SJCRH30 (cell line): ENCODE results near the gene CASK. TPM values are rescaled to one million over a fixed set of nuclear protein-coding genes. Genes with fewer than 3 reads are reported as not detected.
"Not testable (repeated sequence)": the region's sequence is repeated elsewhere in the genome, so short reads cannot be mapped to it uniquely, and the experiment has no call there.

ENCODE experiments used
- DNase-seq, 2 experiments: peaks; one replicate each; pipeline ENCODE4 v3.0.0-alpha.2; 2015 to 2020
- H3K27ac ChIP-seq: fragments of 250-450 bp; sonication (Bioruptor Pico); 2 replicates; pipeline ENCODE4 v1.5.1; 2020; ENCODE audit warnings: mild to moderate bottlenecking, moderate library complexity
- H3K27me3 ChIP-seq: fragments of 250-450 bp; sonication (Bioruptor Pico); 2 replicates; pipeline ENCODE4 v1.5.1; 2020; ENCODE audit warnings: mild to moderate bottlenecking, moderate library complexity
- H3K36me3 ChIP-seq: fragments of 250-450 bp; sonication (Bioruptor Pico); 2 replicates; pipeline ENCODE4 v1.5.1; 2020; ENCODE audit warnings: mild to moderate bottlenecking, moderate library complexity
- H3K4me1 ChIP-seq: fragments of 250-450 bp; sonication (Bioruptor Pico); 2 replicates; pipeline ENCODE4 v1.5.1; 2020; ENCODE audit warnings: mild to moderate bottlenecking, moderate library complexity
- H3K4me3 ChIP-seq: fragments of 250-450 bp; sonication (Bioruptor Pico); 2 replicates; pipeline ENCODE4 v1.5.1; 2020; ENCODE audit warnings: mild to moderate bottlenecking, moderate library complexity
- H3K9me3 ChIP-seq: fragments of 250-450 bp; sonication (Bioruptor Pico); replicated peaks from 2 replicates; pipeline ENCODE4 v1.5.1; 2020; ENCODE audit warnings: mild to moderate bottlenecking, moderate library complexity
- total RNA-seq: library from RNA; depleted of rRNA; stranded (reverse); fragments of >200 nt; shearing (Covaris generic); gene quantifications from 2 replicates; pipeline ENCODE4 v1.2.3, GENCODE V29; 2014

Gene CASK
- total RNA-seq, 1 experiment from 2014 or later: 43.0 TPM

DNA sequence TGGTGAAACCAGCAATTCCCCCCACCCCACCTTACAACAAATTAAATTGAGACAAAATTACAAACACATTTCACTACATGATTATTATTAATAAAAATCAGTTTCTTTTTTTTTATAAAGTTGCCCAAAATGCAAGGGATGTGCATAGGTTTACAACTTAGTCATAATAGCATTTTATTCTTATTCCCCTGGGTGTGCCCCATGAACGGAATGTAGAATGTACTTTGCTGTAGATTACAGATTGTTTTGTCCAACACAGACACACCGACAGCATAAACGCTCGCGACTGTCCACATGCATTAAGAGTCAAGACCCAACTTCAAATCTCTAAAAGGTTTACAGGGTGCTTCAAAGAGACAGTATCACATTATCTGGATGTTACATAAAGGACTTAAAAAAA is 403.9 kb downstream of the CASK start:
- H3K4me1 ChIP-seq: no peaks in the 10 kb centered on the region
- H3K27me3 ChIP-seq: no peaks in the 10 kb centered on the region
- no peaks in the 10 kb centered on the region for H3K36me3 ChIP-seq
- no peak overlapping the region for H3K4me3 ChIP-seq
- no peaks in the 10 kb centered on the region for H3K9me3 ChIP-seq
- no peak for DNase-seq
- H3K27ac ChIP-seq: no peak overlapping the region

DNA sequence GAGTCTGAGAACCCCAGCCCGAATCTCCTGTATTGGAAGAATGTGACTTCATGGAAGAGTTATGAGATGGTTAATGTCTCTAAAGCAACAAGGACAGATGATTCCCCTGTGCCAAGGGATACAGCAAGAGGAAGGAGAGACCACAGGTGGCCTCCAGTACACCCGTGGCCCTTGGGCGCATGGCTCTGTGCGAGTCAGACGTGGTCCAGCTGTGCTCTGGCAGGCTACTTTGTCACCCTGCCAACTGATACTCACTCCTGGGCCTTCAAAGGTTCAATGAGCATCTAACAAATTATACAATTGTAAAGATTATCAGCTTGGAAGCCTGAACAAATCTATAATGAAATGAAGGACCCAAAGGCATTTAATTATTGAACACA is 404.5 kb downstream of the CASK start:
- Histone ChIP-seq H3K27ac (no peak overlapping the region), H3K4me3 (no peak overlapping the region), H3K4me1 (no peaks in the 10 kb centered on the region), H3K9me3 (no peaks in the 10 kb centered on the region), H3K36me3 (no peaks in the 10 kb centered on the region), H3K27me3 (no peaks in the 10 kb centered on the region)
- peak; percentile 19 to 32 for DNase-seq

DNA sequence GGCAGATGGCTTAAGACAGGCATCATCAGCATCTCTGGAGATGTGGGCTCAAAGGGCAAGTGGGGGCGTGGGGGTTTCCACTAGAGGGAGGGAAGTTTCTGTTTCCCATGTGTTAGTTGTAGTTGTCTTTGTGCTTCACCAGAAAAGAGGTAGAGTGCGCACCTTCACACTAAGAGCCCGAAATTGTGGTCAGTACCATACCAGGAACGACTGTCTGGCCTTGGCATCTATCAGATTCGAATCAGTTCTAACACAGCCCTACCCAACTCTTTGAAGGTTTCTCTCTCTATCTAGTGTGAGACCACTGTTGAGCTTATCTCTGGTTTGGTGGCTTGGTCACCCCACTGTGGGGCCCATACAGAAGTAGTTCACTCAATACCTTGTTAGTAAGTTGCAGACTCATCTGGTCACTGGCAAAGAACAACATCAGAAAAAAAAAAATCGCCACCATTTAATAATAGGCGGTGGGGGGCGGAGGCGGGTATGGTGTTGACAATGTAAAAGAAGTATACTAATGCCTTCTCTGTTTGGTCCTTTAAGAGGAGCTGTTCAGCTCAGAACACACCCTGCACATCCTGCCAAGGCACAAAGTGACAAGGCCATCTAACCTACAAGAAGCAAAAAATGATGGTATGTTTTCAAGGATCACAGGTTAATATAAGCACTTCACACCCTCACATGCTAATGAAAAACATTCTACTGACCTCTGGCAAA is 405.1 kb downstream of the CASK start:
- Histone ChIP-seq H3K9me3 (no peaks in the 10 kb centered on the region), H3K4me1 (no peaks in the 10 kb centered on the region), H3K4me3 (no peak overlapping the region), H3K27me3 (no peaks in the 10 kb centered on the region), H3K27ac (no peak overlapping the region), H3K36me3 (no peaks in the 10 kb centered on the region)
- DNase-seq: no peak

DNA sequence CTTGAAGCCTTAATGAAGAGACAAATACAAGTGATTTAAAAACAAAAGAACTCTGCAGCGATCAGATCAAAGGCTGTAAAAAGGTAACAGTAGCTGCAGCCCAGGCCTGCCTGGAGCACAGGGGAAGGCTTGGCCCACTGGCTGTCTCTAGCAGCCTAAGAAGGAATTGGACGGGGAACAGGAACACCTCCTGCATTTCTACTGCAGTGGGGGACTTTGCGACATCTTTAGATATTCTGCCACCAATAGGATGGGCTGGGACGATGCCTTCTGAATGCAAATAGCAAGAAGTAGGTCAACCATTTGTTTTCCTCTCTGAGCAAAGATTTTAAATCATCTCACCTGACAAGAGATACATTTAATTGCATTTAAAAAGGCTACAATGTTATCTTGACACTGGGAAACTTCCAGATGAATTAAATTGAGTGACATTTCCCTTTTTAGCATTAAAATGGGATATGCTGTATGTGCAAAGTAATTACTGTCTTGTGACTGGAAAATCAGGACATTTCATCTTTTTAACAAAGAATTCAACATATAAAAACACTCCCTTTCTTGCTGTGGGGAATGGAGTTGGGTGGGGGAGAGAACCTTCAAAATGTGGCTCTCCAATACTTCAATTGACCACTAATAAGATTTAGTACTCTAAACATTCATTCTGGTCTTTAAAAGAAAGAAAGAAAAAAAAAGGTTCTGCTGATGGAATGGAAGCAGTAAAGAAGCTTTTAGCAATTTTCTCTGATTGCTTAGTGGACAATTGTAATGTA is 406.2 kb downstream of the CASK start:
- no peaks in the 10 kb centered on the region for H3K9me3 ChIP-seq
- no peak overlapping the region for H3K4me3 ChIP-seq
- no peaks in the 10 kb centered on the region for H3K4me1 ChIP-seq
- H3K27ac ChIP-seq: no peak overlapping the region
- no peaks in the 10 kb centered on the region for H3K27me3 ChIP-seq
- H3K36me3 ChIP-seq: no peaks in the 10 kb centered on the region
- DNase-seq: no peak

DNA sequence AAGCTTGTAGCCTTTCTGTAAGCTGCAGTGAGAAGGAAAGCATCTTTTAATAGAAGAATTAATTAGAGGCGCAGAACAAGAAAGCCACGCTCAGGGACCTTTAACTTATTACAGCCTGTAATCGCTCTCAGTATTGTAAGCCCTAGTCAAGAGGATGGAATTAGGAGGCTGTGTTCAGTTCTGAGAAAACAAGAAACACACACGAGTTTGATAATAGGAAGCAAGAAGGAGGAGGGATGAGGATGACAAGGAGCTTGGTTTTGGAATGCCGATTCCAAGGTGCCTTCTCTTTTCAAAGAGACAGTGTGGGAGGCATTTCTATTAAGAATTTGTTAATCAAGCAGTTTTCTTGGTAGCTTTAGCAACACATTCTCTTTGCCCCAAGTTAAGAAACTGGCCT is 406.9 kb downstream of the CASK start:
- H3K4me3 ChIP-seq: no peak overlapping the region
- H3K4me1 ChIP-seq: no peaks in the 10 kb centered on the region
- H3K9me3 ChIP-seq: no peaks in the 10 kb centered on the region

DNA sequence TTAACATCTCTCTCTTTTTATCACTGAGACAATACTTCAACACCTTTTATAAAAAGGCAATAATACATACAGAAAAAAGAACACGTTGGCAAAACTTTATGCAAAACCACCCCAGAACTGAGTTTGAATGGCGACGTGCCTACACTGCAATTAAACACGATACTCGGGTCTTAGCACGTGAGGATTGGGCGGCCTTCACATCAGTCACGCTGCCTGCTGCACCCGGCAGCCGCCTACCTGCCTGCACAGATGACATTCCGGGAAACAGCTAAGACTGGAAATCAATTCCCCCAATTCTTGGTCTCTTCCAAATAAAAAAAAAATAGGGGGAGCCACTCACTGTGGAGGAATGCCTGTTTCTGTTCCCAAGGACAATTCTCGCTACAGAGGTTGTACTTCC is 408.0 kb downstream of the CASK start:
- H3K27ac ChIP-seq: no peak overlapping the region
- no peaks in the 10 kb centered on the region for H3K27me3 ChIP-seq
- H3K9me3 ChIP-seq: no peaks in the 10 kb centered on the region
- H3K36me3 ChIP-seq: no peaks in the 10 kb centered on the region
- no peak for DNase-seq
- H3K4me3 ChIP-seq: no peak overlapping the region
- H3K4me1 ChIP-seq: no peaks in the 10 kb centered on the region

More for the DNA sequence above, 406.9 kb downstream of the CASK start:
- H3K27ac ChIP-seq: no peak overlapping the region
- DNase-seq: no peak
- H3K27me3 ChIP-seq: no peaks in the 10 kb centered on the region
- no peaks in the 10 kb centered on the region for H3K36me3 ChIP-seq

DNA sequence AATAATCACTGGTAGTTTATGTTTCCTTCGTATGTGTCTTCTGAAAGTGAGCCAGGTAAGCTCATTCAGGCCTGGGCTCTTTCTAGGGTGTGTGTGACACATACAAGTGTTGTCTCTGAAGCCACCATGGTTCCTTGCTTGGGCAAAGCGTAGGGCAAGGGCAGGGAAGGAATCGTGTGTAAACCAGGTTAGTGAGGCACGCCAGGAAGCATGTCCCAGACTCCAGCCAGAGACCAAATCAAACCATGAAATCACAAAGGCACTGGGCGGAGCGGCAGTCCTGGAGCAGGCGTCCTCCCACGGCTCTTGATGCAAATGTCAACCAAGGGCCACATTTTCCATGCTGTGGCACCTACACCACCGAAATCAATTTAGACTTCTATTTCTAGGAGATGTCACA is 409.2 kb downstream of the CASK start:
- Histone ChIP-seq H3K36me3 (no peaks in the 10 kb centered on the region), H3K27ac (no peak overlapping the region), H3K9me3 (no peaks in the 10 kb centered on the region), H3K4me1 (no peaks in the 10 kb centered on the region), H3K27me3 (no peaks in the 10 kb centered on the region), H3K4me3 (no peak overlapping the region)
- DNase-seq: no peak

DNA sequence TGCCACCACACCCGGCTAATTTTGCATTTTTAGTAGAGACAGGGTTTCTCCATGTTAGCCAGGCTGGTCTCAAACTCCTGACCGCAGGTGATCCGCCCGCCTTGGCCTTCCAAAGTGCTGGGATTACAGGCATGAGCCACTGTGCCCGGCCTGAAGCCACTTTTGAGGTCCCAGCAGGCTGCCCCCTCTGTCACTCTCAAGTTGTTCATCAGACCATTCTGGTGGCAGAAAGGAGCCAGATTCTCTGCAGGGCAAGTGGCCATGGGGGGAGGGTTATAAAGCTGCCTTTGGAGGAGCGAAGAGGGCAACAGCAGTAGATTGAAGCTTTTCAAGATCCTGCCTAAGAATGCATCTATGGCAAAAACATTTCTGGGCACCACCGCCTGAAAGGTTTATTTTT is 410.5 kb downstream of the CASK start:
- not testable (repeated sequence) for H3K27ac ChIP-seq, H3K36me3 ChIP-seq, H3K4me3 ChIP-seq, H3K4me1 ChIP-seq, H3K27me3 ChIP-seq, H3K9me3 ChIP-seq, DNase-seq

DNA sequence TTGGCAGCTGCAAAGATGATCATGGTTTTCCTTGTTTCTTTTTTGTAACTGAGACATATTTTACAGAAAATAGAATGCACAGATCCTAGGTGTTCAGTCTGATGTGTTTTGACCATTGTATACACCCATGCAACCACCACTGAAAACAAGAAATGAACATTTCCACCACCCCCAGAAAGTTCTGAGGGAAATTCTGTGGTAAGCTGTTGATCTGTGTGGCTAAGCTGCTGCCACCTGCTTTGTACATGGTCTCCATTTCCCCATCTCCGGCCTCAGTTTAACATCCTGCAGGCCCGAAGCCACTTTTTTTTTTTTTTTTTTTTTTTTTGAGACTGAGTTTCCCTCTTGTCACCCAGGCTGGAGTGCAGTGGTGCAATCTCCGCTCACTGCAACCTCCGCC is 411.0 kb downstream of the CASK start:
- Histone ChIP-seq H3K9me3 (no peaks in the 10 kb centered on the region), H3K27me3 (no peaks in the 10 kb centered on the region), H3K27ac (no peak overlapping the region), H3K36me3 (no peaks in the 10 kb centered on the region), H3K4me1 (no peaks in the 10 kb centered on the region), H3K4me3 (no peak overlapping the region)
- no peak for DNase-seq

DNA sequence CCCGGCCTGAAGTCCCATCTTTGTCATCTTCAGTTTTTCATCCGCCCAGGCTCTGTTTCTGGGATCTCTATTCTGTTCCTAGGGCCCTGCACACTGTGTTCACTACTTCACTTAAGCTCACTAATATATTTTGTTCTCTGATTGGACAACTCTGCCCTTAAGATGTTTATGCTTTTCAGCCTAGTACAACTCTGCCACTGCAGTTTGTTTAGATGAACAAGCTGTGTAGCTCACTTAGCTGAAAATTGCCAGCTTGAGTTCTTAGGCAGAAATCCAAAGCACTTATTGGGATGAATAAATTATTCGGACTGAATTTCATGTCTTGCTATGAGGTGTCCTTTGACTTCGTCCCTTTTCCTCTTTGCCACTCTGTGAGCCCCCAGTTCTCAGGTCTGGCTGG is 415.4 kb downstream of the CASK start:
- no peaks in the 10 kb centered on the region for H3K36me3 ChIP-seq
- DNase-seq: no peak
- no peak overlapping the region for H3K27ac ChIP-seq
- H3K4me3 ChIP-seq: no peak overlapping the region
- no peaks in the 10 kb centered on the region for H3K4me1 ChIP-seq
- H3K9me3 ChIP-seq: no peaks in the 10 kb centered on the region
- no peaks in the 10 kb centered on the region for H3K27me3 ChIP-seq

DNA sequence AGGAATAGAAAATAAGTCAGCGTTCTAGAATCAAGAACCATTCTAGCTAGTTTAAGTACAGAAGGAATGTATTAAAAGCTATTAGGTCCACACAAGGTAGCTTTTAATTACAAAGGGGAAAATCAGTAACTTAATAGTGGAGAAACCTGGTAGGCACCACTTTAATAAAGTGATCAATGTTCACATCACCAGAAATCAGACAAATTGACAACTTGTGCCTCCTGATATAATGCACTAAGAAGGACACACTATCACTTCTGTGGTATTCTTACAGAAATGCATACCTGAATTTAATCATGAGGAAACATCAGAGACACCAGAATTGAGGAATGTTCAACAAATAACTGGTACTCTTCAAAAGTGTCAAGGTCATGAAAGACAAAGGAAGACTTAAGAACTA is 421.4 kb downstream of the CASK start:
- Histone ChIP-seq H3K36me3 (no peaks in the 10 kb centered on the region), H3K9me3 (no peaks in the 10 kb centered on the region), H3K4me1 (no peaks in the 10 kb centered on the region), H3K27ac (no peak overlapping the region), H3K27me3 (no peaks in the 10 kb centered on the region), H3K4me3 (no peak overlapping the region)
- no peak for DNase-seq

DNA sequence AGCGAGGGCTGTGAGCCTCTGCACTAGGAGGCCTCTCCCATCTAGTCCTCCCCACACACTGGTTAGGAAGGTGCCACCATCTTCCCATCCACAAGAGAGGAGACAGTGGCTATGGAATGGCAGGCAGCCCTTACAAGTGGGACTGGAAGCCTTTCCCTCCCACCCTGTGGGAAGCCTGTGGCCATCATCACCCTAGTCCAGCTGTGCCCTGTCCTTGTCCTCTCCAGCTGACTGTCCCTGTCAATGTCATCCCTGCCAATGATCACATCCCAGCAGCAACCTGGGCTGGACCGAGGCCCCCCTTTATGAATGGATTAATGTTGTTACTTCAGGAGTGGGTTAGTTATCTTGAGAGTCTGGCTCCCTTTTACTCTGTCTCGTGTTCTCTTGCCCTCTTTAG is 423.4 kb downstream of the CASK start:
- no peaks in the 10 kb centered on the region for H3K4me1 ChIP-seq
- DNase-seq: peak in 1 of 2 experiments; percentile 10
- no peaks in the 10 kb centered on the region for H3K36me3 ChIP-seq
- H3K27ac ChIP-seq: no peak overlapping the region
- no peaks in the 10 kb centered on the region for H3K27me3 ChIP-seq
- H3K4me3 ChIP-seq: no peak overlapping the region
- no peaks in the 10 kb centered on the region for H3K9me3 ChIP-seq

DNA sequence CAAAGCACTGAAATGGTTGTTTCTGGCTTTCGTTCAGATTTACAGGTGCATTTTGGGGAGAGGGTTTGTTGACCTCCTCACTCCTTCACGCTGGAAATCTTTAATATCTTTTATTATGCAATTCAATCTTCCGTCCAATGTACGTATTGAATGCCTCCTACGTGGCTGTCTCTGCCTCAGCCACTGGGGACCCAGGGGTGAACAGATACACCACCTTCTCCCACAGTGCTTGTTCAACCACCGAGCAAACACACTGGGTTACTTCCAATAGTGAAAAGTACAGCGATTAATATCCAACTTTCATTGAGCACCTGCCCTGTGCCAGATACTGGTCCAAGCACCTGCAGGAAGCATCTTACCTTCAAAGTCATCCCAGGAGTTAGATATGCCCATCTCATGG is 424.2 kb downstream of the CASK start:
- Histone ChIP-seq H3K4me1 (no peaks in the 10 kb centered on the region), H3K36me3 (no peaks in the 10 kb centered on the region), H3K27ac (no peak overlapping the region), H3K27me3 (no peaks in the 10 kb centered on the region), H3K4me3 (no peak overlapping the region), H3K9me3 (no peaks in the 10 kb centered on the region)
- DNase-seq: no peak

DNA sequence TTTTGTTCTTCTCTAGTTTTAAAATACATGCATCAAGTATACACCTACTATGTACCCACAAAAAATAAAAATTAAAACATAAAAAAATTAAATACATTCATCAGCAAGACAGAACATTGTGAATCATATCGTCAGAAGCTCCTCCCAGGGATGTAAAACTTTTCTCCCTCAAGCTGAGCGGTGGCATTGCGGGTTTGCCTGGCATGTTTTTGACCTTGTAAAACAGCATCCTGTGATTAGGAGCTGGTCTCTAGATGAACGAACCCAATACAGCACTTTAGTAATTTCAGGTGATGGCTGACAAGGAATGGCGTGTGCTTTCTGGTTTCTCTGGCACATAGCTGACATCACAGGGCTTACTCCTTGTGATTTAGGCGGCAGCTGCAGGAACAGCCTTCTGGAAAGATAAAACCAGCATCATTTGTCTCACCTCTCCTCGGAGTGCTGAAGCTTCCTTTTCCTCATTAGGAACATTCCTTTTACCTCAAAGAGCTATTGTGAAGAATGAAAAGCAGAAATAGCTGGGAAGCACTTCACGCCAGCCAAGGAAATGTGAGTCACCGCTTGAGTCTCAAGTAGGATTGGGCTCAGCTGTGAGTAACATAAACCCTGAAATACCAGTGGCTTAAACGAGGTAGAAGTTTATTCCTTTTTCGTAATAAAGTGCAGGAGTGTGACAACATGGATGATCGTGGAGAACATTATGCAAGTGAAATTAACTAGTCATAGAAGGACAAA is 431.9 kb downstream of the CASK start:
- peak overlapping the region; percentile 14 for H3K4me3 ChIP-seq

DNA sequence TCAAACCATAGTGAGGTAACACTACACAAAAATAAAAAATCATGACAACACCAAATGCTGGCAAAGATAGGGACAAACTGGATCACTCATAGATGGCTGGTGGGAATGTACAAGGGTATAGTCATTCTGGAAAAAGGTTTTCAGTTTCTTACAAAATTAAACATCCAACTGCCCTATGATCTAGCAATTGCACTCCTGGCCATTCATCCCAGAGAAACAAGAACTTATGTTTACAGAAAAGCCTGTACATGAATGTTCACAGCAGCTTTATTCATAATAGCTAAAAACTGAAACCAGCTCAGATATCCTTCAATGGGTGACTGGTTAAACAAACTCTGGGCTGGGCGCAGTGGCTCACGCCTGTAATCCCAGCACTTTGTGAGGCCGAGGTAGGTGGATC is 432.9 kb downstream of the CASK start:
- H3K4me1 ChIP-seq: no peaks in the 10 kb centered on the region
- no peak for DNase-seq
- no peak overlapping the region for H3K27ac ChIP-seq
- no peaks in the 10 kb centered on the region for H3K27me3 ChIP-seq
- no peaks in the 10 kb centered on the region for H3K9me3 ChIP-seq
- H3K4me3 ChIP-seq: no peak overlapping the region
- H3K36me3 ChIP-seq: no peaks in the 10 kb centered on the region

More for the DNA sequence above, 431.9 kb downstream of the CASK start:
- peak; percentile 42 to 78 for DNase-seq
- no peaks in the 10 kb centered on the region for H3K4me1 ChIP-seq
- H3K9me3 ChIP-seq: no peaks in the 10 kb centered on the region
- no peaks in the 10 kb centered on the region for H3K27me3 ChIP-seq
- H3K36me3 ChIP-seq: no peaks in the 10 kb centered on the region
- peak overlapping the region; percentile 66 for H3K27ac ChIP-seq
